Esophagus squamous epithelium (tissue), 5 donors: ENCODE data around the gene SMAD3. TPM values are rescaled to one million over a fixed set of nuclear protein-coding genes. Genes with fewer than 3 reads are reported as not detected.

Source experiments
- DNase-seq: peaks from one replicate; lab custom pipeline; 2025; lab: John Stamatoyannopoulos, UW
- H3K27ac ChIP-seq, 4 donors: fragments of 200-600 bp; sonication (generic); one replicate each; pipeline ENCODE4 v1.5.1; 2016 to 2019; ENCODE audit warnings: mild to moderate bottlenecking in 1 of 4
- H3K27me3 ChIP-seq, 4 donors: fragments of 200-600 bp; sonication (generic); 1 replicate in 3 of 4; 2 replicates in 1 of 4; pipeline versions ENCODE4 v1.5.1 to v1.6.0; 2017 to 2021; ENCODE audit warnings: antibody characterized with exemption in 1 of 4
- H3K36me3 ChIP-seq, 3 donors: fragments of 200-600 bp; sonication (generic); one replicate each; pipeline ENCODE4 v1.5.1; 2016 to 2019
- H3K4me1 ChIP-seq, 3 donors: fragments of 200-600 bp; sonication (generic); one replicate each; pipeline ENCODE4 v1.5.1; 2017 to 2019
- H3K4me3 ChIP-seq, 4 donors: fragments of 200-600 bp; sonication (generic); 1 replicate in 3 of 4; 2 replicates in 1 of 4; pipeline ENCODE4 v1.5.1; 2016 to 2019; ENCODE audit warnings: mild to moderate bottlenecking in 2 of 4, moderate library complexity in 1 of 4
- H3K9me3 ChIP-seq, 3 donors: fragments of 200-600 bp; sonication (generic); one replicate each; pipeline ENCODE4 v1.5.1; 2016 to 2019
- CTCF ChIP-seq, 6 experiments: fragments of 450-650 bp in 4 of 6; fragments of 200-600 bp in 2 of 6; sonication (generic) in 2 of 6; IDR thresholded peaks; one replicate each; pipeline ENCODE4 v1.5.1; 2016 to 2019; ENCODE audit warnings: antibody characterized with exemption in 6 of 6, mild to moderate bottlenecking in 4 of 6, moderate library complexity in 4 of 6
- POLR2A ChIP-seq, 4 donors: fragments of 450-650 bp; IDR thresholded peaks; one replicate each; pipeline ENCODE4 v1.6.1; 2017; ENCODE audit warnings: antibody characterized with exemption in 4 of 4, mild to moderate bottlenecking in 4 of 4, moderate library complexity in 3 of 4
- WGBS, 2 donors: methylation state at CpG; one replicate each; pipeline ENCODE4 v1.1.5; 2018; 5-methylcytosine and 5-hydroxymethylcytosine counted together
- intact Hi-C: fragments of 100-400 bp; cut with DNase I; formaldehyde crosslinking; loops from one replicate; pipeline ENCODE4 v1.15.0; 2022
- total RNA-seq, 4 donors: library from RNA; depleted of rRNA; stranded (reverse); fragments of >200 nt; gene quantifications; one replicate each; pipeline ENCODE4 v1.1.0, GENCODE V29; 2016
- donor health status: DM: yes; HTN: yes; CAD: no.

The SMAD3 gene
- total RNA-seq, 4 donors from 2014 or later = 70.8 to 134 (median 105) TPM

DNA sequence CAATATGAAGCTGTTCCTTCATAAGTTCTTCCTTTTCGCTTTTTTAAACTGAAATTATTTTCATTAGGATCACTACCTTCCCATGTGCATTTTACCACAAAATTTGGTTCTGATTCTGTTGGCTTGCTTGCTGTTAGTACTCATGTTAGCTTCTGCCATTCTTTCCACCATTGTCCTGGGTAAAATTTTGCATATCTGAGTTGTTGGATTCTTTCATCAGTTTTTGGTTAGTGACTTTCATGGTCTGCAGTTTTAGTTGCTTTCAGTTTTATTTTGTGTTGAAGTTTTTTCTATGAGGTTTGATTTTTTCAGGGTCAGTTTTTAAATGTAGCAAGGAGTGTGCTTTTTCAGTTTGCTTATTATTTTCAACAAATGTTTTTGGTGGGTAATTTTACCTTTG lies 71.9 kb downstream of the SMAD3 start:
- DNase-seq = no peak
- 81 to 94% methylated on average over 1 of the region's 1 CpG for WGBS, 2 donors
- no peaks in the 10 kb centered on the region for H3K27me3 ChIP-seq

DNA sequence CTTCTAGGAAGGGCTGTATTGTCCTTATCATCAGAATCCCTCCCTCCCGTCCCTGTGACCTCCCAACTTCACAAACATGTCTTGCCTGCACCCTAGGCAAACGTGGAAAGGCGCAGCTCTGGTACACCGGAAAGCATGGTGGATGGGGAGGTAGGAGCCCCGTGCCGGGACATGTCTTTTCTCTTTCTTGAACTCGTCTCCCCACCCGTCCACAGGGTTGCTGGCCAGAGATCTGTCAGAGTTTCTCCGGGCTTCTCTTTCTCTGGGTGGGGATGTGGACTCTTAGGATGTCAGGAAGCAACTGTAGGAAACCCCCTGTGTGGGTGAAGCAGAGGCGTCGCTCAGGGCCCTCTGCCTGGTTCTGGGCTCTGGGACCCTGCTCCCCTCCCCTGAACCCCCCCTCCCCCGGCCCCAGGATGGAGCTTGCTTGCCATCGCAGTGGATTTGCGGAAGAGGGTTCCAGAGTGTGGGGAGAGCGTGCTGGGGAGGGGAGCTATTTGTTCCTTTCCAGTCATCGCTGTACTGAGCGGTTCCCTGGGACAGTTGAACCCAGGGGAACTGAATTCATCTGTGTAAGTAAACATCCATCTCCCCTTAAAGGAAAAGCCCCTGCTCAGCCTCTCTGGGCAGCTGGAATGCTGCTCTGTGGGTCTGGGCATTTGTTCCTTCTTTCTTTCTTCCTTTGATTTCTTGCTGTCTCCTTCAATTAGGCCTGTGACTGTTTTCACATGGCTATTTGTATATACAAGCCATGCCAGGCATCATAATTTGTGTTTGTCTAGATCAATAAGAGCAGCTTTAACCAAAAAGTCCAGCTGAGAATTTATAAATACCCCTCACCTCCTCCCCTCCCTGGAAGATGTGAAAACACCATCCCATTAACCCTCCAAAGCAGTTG lies 72.8 kb downstream of the SMAD3 start:
- WGBS, 2 donors = 19 to 30% methylated on average over 10 to 12 of the region's 17 CpGs
- no peaks in the 10 kb centered on the region for H3K9me3 ChIP-seq
- TF ChIP-seq POLR2A (IDR thresholded peaks at IDR 0.05) (no peak), CTCF (IDR thresholded peaks at IDR 0.05) (no peak)
- no peaks in the 10 kb centered on the region for H3K36me3 ChIP-seq
- no peaks in the 10 kb centered on the region for H3K27me3 ChIP-seq
- peaks cover 50 to 100% (median 81%) of the 10 kb centered on the region in 3 donors for H3K4me1 ChIP-seq
- peak overlapping the region in 3 of 4 donors; percentile 5 to 37 (median 8) for H3K4me3 ChIP-seq
- DNase-seq = no peak
- peak overlapping the region; percentile 59 to 90 (median 84) for H3K27ac ChIP-seq
- intact Hi-C loops = no loop called here

More for the DNA sequence above, 71.9 kb downstream of the SMAD3 start:
- Histone ChIP-seq H3K27ac (peak overlapping the region; percentile 59 to 90 (median 84)), H3K36me3 (no peaks in the 10 kb centered on the region), H3K4me1 (peaks cover 45 to 100% (median 76%) of the 10 kb centered on the region in 3 donors), H3K4me3 (peak overlapping the region in 1 of 4 donors; percentile 37), H3K9me3 (no peaks in the 10 kb centered on the region)
- TF ChIP-seq POLR2A (IDR thresholded peaks at IDR 0.05) (no peak), CTCF (IDR thresholded peaks at IDR 0.05) (no peak)
- intact Hi-C loops = no loop called here

- DNase-seq = no peak
- peak overlapping the region; percentile 59 to 90 (median 84) for H3K27ac ChIP-seq
- TF ChIP-seq POLR2A (IDR thresholded peaks at IDR 0.05) = no peak
- no peak for TF ChIP-seq CTCF (IDR thresholded peaks at IDR 0.05)
- no peaks in the 10 kb centered on the region for H3K36me3 ChIP-seq
- peaks cover 40 to 100% (median 79%) of the 10 kb centered on the region in 3 donors for H3K4me1 ChIP-seq
- H3K4me3 ChIP-seq = peak overlapping the region in 2 of 4 donors; percentile 8 to 37
- H3K27me3 ChIP-seq = no peaks in the 10 kb centered on the region
- H3K9me3 ChIP-seq = no peaks in the 10 kb centered on the region
- intact Hi-C loops = no loop called here
- WGBS, 2 donors = 60 to 75% methylated on average over 11 of the region's 11 CpGs
Observed at GRCh38 chr15:67138891-67139855, 73.8 kb downstream of the SMAD3 start.

DNA sequence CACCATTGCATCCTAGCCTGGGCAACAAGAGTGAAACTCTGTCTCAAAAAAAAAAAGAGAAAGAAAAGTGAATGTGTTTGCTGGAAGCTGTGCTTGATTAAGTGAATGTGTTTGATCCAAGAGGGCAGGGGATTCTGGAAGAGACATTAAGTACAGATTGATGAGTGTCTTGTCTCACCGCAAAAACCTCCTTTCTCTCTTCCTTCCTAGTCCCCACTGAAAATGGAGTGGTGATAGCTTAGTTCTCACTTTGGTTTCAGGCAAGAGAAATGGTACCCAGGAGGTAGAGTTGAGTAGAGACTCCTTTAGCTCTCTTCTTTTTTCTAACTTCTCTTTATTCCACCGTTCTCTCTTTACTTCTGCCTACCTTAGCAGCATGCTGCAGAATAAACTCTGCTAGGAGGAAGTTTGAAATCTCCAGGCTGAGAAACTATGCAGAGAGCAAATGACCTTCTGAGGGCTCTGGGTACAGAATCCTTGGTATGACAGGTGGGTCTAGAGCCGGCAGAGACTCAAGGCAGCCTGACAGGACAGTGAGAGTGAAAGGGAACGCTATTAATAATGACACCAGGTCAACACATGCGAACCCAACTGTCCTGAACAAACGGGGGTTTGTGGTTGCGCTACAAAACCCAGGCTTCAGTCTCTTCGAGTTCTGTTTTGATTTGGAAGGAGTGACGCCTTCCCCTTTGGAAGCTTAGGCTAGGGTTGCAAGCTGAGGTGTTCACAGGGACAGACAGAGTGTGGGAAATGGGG lies 74.9 kb downstream of the SMAD3 start:
- intact Hi-C loops = no loop called here
- no peaks in the 10 kb centered on the region for H3K36me3 ChIP-seq
- TF ChIP-seq CTCF (IDR thresholded peaks at IDR 0.05) (no peak), POLR2A (IDR thresholded peaks at IDR 0.05) (no peak)
- WGBS, 2 donors = 71 to 73% methylated on average over 7 to 9 of the region's 9 CpGs
- H3K4me1 ChIP-seq = peaks cover 39 to 100% (median 79%) of the 10 kb centered on the region in 3 donors
- no peak overlapping the region for H3K4me3 ChIP-seq
- H3K27me3 ChIP-seq = no peaks in the 10 kb centered on the region
- no peaks in the 10 kb centered on the region for H3K9me3 ChIP-seq
- peak overlapping the region in 2 of 4 donors; percentile 52 to 92 for H3K27ac ChIP-seq
- DNase-seq = no peak
